GM12892 (cell line): ENCODE results near the gene PHF13.
"Not testable (repeated sequence)": the region's sequence is repeated elsewhere in the genome, so short reads cannot be mapped to it uniquely, and the experiment has no call there.

Experiments
- DNase-seq: peaks from one replicate; pipeline ENCODE4 v3.0.0; 2011; ENCODE audit not compliant: insufficient read length
- FAIRE-seq: peaks from 2 replicates; lab custom pipeline; 2011; peaks lifted over from hg19 to GRCh38; lab: Jason Lieb, UNC
- POLR2A ChIP-seq: IDR thresholded peaks from 2 replicates; pipeline ENCODE4 v1.6.1; 2011; ENCODE audit warnings: low read depth, low read length, control low read depth
- POLR2AphosphoS5 ChIP-seq: IDR thresholded peaks from 2 replicates; pipeline ENCODE4 v1.6.1; 2011; ENCODE audit warnings: low read depth, low read length, control low read depth
- TAF1 ChIP-seq: IDR thresholded peaks from 2 replicates; pipeline ENCODE4 v1.6.1; 2011; ENCODE audit warnings: low read depth, mild to moderate bottlenecking, control low read depth, low read length, borderline replicate concordance

The PHF13 gene

DNA sequence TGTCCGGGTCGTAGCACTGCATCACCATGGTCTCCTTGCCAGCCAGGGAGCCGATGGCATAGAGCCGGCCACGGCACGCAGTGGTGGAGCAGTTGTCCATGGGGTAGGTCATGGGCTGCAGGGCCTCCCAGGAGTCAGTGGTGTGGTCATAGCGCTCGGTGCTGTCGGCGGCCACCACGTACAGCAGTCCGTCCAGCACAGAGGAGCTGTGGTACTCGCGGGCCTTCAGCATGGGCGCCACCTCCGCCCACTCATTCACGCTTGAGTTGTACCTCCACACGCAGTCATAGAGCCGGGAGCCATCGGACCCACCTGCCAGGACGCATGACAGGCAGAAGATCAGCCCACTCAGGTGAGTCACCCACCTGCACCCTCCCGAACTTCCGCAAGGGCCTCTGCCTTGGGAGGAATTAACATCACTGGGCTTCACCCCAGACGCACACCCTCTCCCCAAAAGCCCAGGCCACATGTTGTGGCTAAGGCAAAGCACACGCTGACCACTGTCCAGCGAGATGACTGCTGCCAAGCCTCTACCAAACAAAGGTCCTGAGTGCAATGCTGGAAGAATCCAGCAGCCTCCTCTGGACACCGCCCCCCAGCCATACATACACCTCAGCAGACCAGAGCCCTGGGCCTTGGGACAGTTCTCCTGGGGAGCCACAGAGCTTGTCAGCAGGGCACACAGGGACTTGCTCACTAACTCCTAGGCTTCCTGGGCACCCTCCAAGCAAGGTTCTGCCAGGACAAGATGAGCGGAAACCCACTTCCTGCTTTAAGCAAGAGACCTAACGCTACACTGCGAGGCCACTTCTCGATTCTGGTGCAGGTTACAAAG is 14.2 kb upstream of the PHF13 start:
- DNase-seq (no peak), FAIRE-seq (no peak)
- no peak for TF ChIP-seq POLR2A
- no peak for TF ChIP-seq POLR2AphosphoS5
- TF ChIP-seq TAF1: no peak

- DNase-seq, FAIRE-seq: not testable (repeated sequence)
Measured at GRCh38 chr1:6599991-6600390, 13.5 kb upstream of the PHF13 start.

- TF ChIP-seq POLR2A (no peak), TAF1 (no peak), POLR2AphosphoS5 (no peak)
- FAIRE-seq: peak; percentile 9
- no peak for DNase-seq
Measured at GRCh38 chr1:6600410-6601048, 13.0 kb upstream of the PHF13 start.

DNA sequence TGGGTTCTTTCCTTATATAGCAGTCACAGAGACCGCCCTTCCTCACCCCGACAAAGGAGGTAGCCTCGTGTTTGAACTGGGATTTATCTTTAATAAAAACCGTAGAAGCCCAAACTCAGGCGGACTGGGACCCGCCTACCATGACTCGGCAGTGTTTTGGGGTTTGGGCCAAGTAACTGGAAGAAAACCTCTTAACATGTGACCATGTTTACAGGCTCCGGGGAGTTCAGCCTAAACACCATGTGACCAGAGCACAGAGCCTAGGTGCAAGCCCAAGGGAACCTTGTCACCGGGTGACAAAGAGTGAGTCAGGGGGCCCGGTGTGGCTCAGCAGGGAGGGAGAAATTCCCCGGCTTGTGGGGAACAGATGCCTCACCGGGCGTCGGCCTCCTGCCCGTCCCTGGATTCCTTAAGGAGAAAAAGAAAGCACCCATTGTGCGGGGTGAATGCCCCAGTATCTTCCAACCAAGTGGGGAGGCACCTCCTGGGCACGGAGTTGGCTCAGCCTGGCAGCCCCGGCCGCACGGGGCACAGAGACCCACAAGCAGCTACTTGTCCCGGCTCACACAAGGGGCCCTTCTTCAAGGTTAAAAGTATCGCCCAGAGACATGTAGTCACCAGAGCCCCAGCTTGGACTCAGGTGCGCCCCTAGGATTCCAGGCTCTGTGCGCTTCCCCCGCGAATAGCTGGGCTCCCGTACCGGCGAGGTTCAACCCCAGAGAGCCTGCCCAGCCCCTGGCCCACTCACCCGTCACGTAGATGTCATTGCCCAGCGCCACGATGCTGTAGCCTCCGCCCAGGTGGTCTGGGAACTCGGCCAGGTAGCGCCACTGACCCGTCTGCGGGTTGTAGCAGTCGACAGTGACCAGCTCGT is 12.2 kb upstream of the PHF13 start:
- peak; percentile 51 for DNase-seq
- no peak for TF ChIP-seq POLR2A
- no peak for TF ChIP-seq TAF1
- TF ChIP-seq POLR2AphosphoS5: no peak
- FAIRE-seq: peak; percentile 78

DNA sequence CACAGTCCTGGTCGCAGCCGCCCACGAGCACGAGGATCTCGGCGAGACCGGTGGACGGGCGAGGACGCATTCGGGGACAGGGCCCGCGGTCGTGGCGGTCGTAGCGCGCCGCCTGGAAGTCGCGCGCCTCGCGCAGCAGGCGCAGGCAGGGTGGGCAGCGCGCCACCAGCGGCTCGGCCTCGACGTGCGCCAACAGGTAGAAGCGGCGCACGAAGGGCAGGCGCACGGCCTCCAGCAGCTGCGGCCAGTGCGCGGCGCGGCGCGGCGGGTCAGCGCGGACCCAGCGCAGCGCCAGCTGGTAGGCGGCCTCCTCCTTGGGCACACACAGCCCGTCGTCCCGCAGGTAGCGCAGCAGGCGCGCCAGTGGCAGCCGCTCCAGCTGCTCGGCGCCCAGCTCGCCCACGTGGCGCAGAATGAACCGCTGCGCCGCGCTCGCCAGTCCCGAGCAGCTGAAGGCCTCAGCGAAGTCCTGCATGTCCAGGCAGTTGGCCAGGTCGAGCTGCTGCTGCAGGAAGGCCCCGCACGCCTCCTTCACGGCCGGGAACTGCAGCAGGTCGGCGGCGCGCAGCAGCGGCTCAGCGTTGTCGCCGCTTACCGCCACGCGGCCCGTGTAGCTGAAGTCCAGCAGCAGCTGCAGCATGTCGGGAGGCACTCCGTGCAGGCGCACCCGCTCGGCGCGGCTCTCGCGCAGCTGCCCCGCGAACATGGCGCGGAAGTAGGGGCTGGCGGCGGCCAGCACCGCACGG is 11.4 kb upstream of the PHF13 start:
- DNase-seq (peak; percentile 31), FAIRE-seq (peak; percentile 61)
- TF ChIP-seq TAF1 (no peak), POLR2A (no peak), POLR2AphosphoS5 (no peak)

GRCh38 chr1:6602669-6603237 is 10.8 kb upstream of the PHF13 start, which contains the start of gene KLHL21:
Gene KLHL21, minus strand, starts transcription at chr1:6602869. Its CDS starts 52 bp downstream, at chr1:6602817.
- FAIRE-seq: peak; percentile 70
- peak; percentile 78 for DNase-seq

DNA sequence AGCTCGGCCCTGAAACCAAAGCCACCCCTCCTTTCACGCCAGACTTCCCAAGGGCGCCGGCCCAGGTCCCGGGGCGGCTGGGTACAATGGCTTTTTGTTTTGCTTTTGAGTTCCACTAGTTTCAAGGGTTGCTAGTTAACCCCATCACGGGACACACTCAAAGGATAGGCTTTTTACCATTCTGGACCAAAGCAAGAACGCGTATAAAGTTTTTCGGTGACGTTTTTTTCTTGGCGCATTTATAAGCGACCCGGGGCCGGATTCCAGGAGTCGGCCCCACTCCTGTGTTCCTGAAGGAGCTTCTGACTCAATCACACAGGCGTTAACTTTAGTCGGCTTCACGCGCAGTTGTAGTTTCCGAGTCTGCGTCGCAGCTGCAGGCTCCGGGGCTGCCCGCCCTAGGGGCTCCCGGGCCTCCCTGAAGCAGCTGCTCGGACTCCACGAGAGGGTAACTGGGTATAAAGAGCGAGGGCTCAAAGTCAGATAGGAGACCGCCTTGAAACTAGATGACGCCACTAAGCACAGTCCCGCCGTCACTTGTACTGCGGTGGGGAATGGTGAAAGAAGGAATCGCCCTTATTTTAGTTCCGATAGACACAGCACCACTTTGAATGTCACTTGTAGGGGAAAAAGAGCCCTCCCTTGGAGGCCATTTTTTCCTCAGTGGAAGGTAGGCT is 10.2 kb upstream of the PHF13 start:
- TF ChIP-seq TAF1 (no peak), POLR2AphosphoS5 (no peak), POLR2A (no peak)
- FAIRE-seq (no peak), DNase-seq (no peak)

More at GRCh38 chr1:6602669-6603237, 10.8 kb upstream of the PHF13 start, which contains the start of gene KLHL21:
- TF ChIP-seq POLR2A (peak; percentile 74; the same call in 1 of the 2 replicates), POLR2AphosphoS5 (no peak)

DNA sequence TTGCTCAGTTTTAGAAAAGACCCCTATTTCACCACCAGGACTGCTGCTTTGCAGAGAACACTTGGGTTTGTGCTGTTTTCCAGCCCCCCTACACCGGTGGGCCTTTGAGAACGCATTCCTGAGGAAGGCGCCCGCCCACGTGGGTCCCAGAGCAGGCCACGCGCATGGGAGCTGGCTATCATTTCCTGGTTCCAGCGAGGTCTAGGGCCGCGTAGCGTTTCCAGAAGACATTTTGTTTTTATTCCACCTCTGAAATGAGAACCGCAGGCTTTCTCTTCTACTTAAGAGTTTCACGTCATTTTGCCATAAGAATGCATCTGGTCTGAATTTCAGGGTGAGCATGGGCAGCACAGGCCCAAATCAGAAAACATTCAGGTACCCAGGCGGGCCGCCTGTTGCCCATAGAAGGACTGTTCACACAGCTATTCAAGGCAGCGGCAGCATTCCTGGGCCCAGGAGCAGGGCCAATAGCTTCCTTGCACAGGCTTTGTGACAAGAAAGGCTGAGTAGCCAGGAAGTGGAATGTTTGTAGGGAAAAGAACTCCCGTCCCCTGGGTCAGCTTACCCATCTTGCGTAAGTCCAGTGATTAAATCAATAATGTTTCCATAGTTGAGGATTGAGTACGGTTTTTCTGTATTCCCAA is 9.5 kb upstream of the PHF13 start:
- DNase-seq (no peak), FAIRE-seq (no peak)
- no peak for TF ChIP-seq POLR2AphosphoS5
- no peak for TF ChIP-seq POLR2A
- TF ChIP-seq TAF1: no peak

GRCh38 chr1:6612641-6613360 is 730 bp upstream of the PHF13 start:
- peak; percentile 74 for DNase-seq
- TF ChIP-seq POLR2AphosphoS5 (no peak), POLR2A (no peak), TAF1 (no peak)
- no peak for FAIRE-seq
